Endodermal cell (in vitro differentiated cells): Measurements from ENCODE around the gene OST4. TPM values are rescaled to one million over a fixed set of nuclear protein-coding genes. Genes with fewer than 3 reads are reported as not detected.

Experiments used
- DNase-seq: peaks from one replicate; pipeline ENCODE4 v3.0.0-alpha.2; 2017
- H3K27ac ChIP-seq: 2 replicates; pipeline ENCODE4 v1.5.1; 2013; ENCODE audit warnings: mild to moderate bottlenecking, low read depth, low read length, moderate library complexity
- H3K27me3 ChIP-seq: 2 replicates; pipeline ENCODE4 v1.6.1; 2013; ENCODE audit warnings: mild to moderate bottlenecking, low read length, moderate library complexity; ENCODE audit not compliant: insufficient read depth, control insufficient read depth, poor library complexity, severe bottlenecking
- H3K36me3 ChIP-seq: 2 replicates; pipeline ENCODE4 v1.7.0; 2013; ENCODE audit warnings: mild to moderate bottlenecking, low read length, moderate library complexity; ENCODE audit not compliant: control insufficient read depth, insufficient read depth
- H3K4me1 ChIP-seq: one replicate; pipeline ENCODE4 v1.7.0; 2013; ENCODE audit warnings: low read length; ENCODE audit not compliant: control insufficient read depth, insufficient read depth
- H3K4me3 ChIP-seq: 2 replicates; pipeline ENCODE4 v1.5.1; 2013; ENCODE audit warnings: mild to moderate bottlenecking, low read length, moderate library complexity
- H3K9ac ChIP-seq: 2 replicates; pipeline ENCODE4 v1.6.1; 2013; ENCODE audit warnings: mild to moderate bottlenecking, low read length, moderate library complexity; ENCODE audit not compliant: poor library complexity, severe bottlenecking; ENCODE audit errors: extremely low read depth
- H3K9me3 ChIP-seq: 2 replicates; pipeline ENCODE4 v1.6.1; 2013; ENCODE audit warnings: mild to moderate bottlenecking, low read length, moderate library complexity; ENCODE audit not compliant: control insufficient read depth
- H3K27ac Mint-ChIP-seq: 2 replicates; pipeline ENCODE4 v1.8.0; 2020; ENCODE audit warnings: mixed read lengths
- H3K27me3 Mint-ChIP-seq: 2 replicates; pipeline ENCODE4 v1.8.0; 2021; ENCODE audit warnings: mild to moderate bottlenecking, mixed read lengths; ENCODE audit not compliant: insufficient read depth
- H3K36me3 Mint-ChIP-seq: 2 replicates; pipeline ENCODE4 v1.8.0; 2020; ENCODE audit warnings: low read depth, mixed read lengths
- H3K4me1 Mint-ChIP-seq: 2 replicates; pipeline ENCODE4 v1.8.0; 2020; ENCODE audit warnings: mixed read lengths
- H3K4me3 Mint-ChIP-seq: 2 replicates; pipeline ENCODE4 v1.8.0; 2020; ENCODE audit warnings: mild to moderate bottlenecking, moderate library complexity, mixed read lengths
- H3K9me3 Mint-ChIP-seq: 2 replicates; pipeline ENCODE4 v1.8.0; 2020; ENCODE audit warnings: mild to moderate bottlenecking, mixed read lengths
- WGBS, 2 experiments: methylation state at CpG; one replicate each; pipeline versions ENCODE4 v1.1.5 to v1.1.7; 2013; ENCODE audit warnings: missing lambda C conversion rate in 2 of 2, mixed read lengths in 1 of 2; ENCODE audit not compliant: insufficient coverage in 1 of 2, insufficient read length in 1 of 2; 5-methylcytosine and 5-hydroxymethylcytosine counted together
- total RNA-seq, 2 donors: library from RNA; stranded (reverse); fragmentation: NEBNext Ultra II Directional in 1 of 2; extraction: Animal tissue kit (Norgen Biotek cat#: 25700) in 1 of 2; gene quantifications; 2 replicates in 1 of 2; 3 replicates in 1 of 2; pipeline ENCODE4 v1.2.1, GENCODE V29; 2021
- TF ChIP-seq, protein P1 (sequence below): fragments of 200-600 bp; sonication (generic); conservative IDR thresholded peaks from 2 replicates; pipeline ENCODE4 v1.5.0; 2021; ENCODE audit warnings: antibody characterized with exemption, mild to moderate bottlenecking

Gene OST4
- total RNA-seq, 2 donors from 2014 or later, result 290 to 311 TPM

DNA sequence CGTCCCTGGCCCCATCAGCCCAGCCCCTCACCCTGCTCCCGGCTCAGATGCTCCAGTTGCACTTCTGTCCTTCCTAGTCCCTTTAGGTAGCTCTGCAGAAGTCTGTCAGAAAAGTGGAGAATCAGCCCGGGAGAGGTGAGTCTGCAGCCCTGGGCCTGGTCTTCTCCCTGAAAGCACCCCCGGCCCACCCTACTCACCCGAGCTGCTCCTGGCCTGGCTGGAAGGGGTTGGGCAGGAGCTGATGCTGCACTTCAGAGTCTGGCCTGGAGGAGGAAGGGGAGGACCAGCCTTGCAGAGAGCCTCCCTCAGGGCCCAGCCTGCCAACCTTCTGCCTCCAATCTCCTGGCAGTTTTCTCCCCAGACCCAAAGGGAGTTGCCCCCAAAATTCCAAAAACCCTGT is 30.9 kb upstream of the OST4 start:
- no peak overlapping the region for H3K27ac Mint-ChIP-seq
- H3K27me3 Mint-ChIP-seq, result peaks cover 3% of the 10 kb centered on the region
- TF ChIP-seq, protein P1, sequence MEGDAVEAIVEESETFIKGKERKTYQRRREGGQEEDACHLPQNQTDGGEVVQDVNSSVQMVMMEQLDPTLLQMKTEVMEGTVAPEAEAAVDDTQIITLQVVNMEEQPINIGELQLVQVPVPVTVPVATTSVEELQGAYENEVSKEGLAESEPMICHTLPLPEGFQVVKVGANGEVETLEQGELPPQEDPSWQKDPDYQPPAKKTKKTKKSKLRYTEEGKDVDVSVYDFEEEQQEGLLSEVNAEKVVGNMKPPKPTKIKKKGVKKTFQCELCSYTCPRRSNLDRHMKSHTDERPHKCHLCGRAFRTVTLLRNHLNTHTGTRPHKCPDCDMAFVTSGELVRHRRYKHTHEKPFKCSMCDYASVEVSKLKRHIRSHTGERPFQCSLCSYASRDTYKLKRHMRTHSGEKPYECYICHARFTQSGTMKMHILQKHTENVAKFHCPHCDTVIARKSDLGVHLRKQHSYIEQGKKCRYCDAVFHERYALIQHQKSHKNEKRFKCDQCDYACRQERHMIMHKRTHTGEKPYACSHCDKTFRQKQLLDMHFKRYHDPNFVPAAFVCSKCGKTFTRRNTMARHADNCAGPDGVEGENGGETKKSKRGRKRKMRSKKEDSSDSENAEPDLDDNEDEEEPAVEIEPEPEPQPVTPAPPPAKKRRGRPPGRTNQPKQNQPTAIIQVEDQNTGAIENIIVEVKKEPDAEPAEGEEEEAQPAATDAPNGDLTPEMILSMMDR, result no peak
- H3K36me3 Mint-ChIP-seq, result no peaks in the 10 kb centered on the region
- 92% methylated on average over 5 of the region's 5 CpGs; no CpG with 5 or more reads in 1 of the 2 experiments for WGBS, 2 experiments
- H3K27ac ChIP-seq, result no peak overlapping the region
- no peaks in the 10 kb centered on the region for H3K36me3 ChIP-seq
- no peak for DNase-seq
- no peaks in the 10 kb centered on the region for H3K4me1 Mint-ChIP-seq
- no peak overlapping the region for H3K4me3 Mint-ChIP-seq
- no peaks in the 10 kb centered on the region for H3K9me3 Mint-ChIP-seq
- no peaks in the 10 kb centered on the region for H3K4me1 ChIP-seq
- H3K4me3 ChIP-seq, result no peak overlapping the region
- no peaks in the 10 kb centered on the region for H3K9me3 ChIP-seq
- H3K9ac ChIP-seq, result no peak overlapping the region
- peaks cover 6% of the 10 kb centered on the region for H3K27me3 ChIP-seq

GRCh38 chr2:27100036-27100435 is 28.6 kb upstream of the OST4 start:
- Mint-ChIP-seq H3K27ac (peak overlapping the region; percentile 49), H3K36me3 (no peaks in the 10 kb centered on the region), H3K27me3 (no peaks in the 10 kb centered on the region), H3K4me1 (peaks cover 4% of the 10 kb centered on the region), H3K4me3 (no peak overlapping the region), H3K9me3 (no peaks in the 10 kb centered on the region)
- Histone ChIP-seq H3K27me3 (peaks cover 5% of the 10 kb centered on the region), H3K36me3 (no peaks in the 10 kb centered on the region), H3K27ac (no peak overlapping the region), H3K4me3 (no peak overlapping the region), H3K9me3 (no peaks in the 10 kb centered on the region), H3K9ac (no peak overlapping the region), H3K4me1 (peaks cover 5% of the 10 kb centered on the region)
- 82 to 83% methylated on average over 8 to 10 of the region's 10 CpGs for WGBS, 2 experiments
- no peak for DNase-seq
- TF ChIP-seq, protein P1, result no peak

GRCh38 chr2:27099334-27099955 is 28.0 kb upstream of the OST4 start:
- Histone ChIP-seq H3K27ac (no peak overlapping the region), H3K4me1 (peaks cover 5% of the 10 kb centered on the region), H3K9ac (no peak overlapping the region), H3K27me3 (no peaks in the 10 kb centered on the region), H3K4me3 (no peak overlapping the region), H3K36me3 (no peaks in the 10 kb centered on the region), H3K9me3 (no peaks in the 10 kb centered on the region)
- Mint-ChIP-seq H3K27ac (no peak overlapping the region), H3K9me3 (no peaks in the 10 kb centered on the region), H3K4me3 (no peak overlapping the region), H3K4me1 (peaks cover 4% of the 10 kb centered on the region), H3K27me3 (no peaks in the 10 kb centered on the region), H3K36me3 (no peaks in the 10 kb centered on the region)
- 89 to 90% methylated on average over 12 to 19 of the region's 19 CpGs for WGBS, 2 experiments
- TF ChIP-seq, protein P1, result no peak
- DNase-seq, result no peak
